GM18907 (cell line): ENCODE results near the gene RORC.
A peak's percentile ranks its signal among the peaks of the same experiment; 100 is the strongest.
"Not testable (repeated sequence)": the region's sequence is repeated elsewhere in the genome, so short reads cannot be mapped to it uniquely, and the experiment has no call there.

Experiments
- ATAC-seq: cut with Tn5 transposase; IDR thresholded peaks from one replicate; pipeline ENCODE4 v1.9.1; 2021; ENCODE audit warnings: mild to moderate bottlenecking, moderate library complexity; ENCODE audit not compliant: unreplicated experiment

Gene RORC

GRCh38 chr1:151780736-151781135, 50.9 kb downstream of the RORC start:
- not testable (repeated sequence) for ATAC-seq

GRCh38 chr1:151779852-151780251, 51.8 kb downstream of the RORC start:
- no peak for ATAC-seq

- no peak for ATAC-seq
Measured at GRCh38 chr1:151777317-151777716, 54.3 kb downstream of the RORC start.

GRCh38 chr1:151776665-151777062, 54.9 kb downstream of the RORC start:
- no peak for ATAC-seq

- ATAC-seq, result no peak
Measured at GRCh38 chr1:151775894-151776664, 55.5 kb downstream of the RORC start.

- ATAC-seq, result no peak
Measured at GRCh38 chr1:151774256-151774922, 57.2 kb downstream of the RORC start.

- ATAC-seq, result no peak
Measured at GRCh38 chr1:151773702-151774101, 57.9 kb downstream of the RORC start.

GRCh38 chr1:151769270-151769669, 62.3 kb downstream of the RORC start:
- ATAC-seq, result not testable (repeated sequence)

- ATAC-seq, result not testable (repeated sequence)
Measured at GRCh38 chr1:151768351-151769066, 63.1 kb downstream of the RORC start.

GRCh38 chr1:151763990-151764389, 67.6 kb downstream of the RORC start:
- no peak for ATAC-seq

- ATAC-seq, result peak; percentile 93
Measured at GRCh38 chr1:151762941-151763921, 68.4 kb downstream of the RORC start, which contains the start of gene MRPL9. MRPL9 (minus strand) TSS chr1:151763496; CDS start chr1:151763479, 17 bp downstream.

- no peak for ATAC-seq
Measured at GRCh38 chr1:151760597-151761385, 70.8 kb downstream of the RORC start.

- no peak for ATAC-seq
Measured at GRCh38 chr1:151759241-151759640, 72.4 kb downstream of the RORC start.

- ATAC-seq, result no peak
Measured at GRCh38 chr1:151756291-151756690, 75.3 kb downstream of the RORC start.
